ENCODE results near the gene TAS2R50.
"Not testable (repeated sequence)": the region's sequence is repeated elsewhere in the genome, so short reads cannot be mapped to it uniquely, and the experiment has no call there.

The TAS2R50 gene

GRCh38 chr12:10986812-10987211 lies at the start of gene TAS2R50:
Gene TAS2R50 (minus strand): TSS chr12:10986912. CDS start chr12:10986860, 52 bp downstream.
- in situ Hi-C loops (cut with MboI; ENCODE audit: low sequenced_read_pairs) = no loop called here

- in situ Hi-C loops (cut with MboI; ENCODE audit: low sequenced_read_pairs) = not testable (repeated sequence)
Measured at GRCh38 chr12:11033959-11034358, 47.2 kb upstream of the TAS2R50 start.

GRCh38 chr12:11031307-11031706 lies 44.6 kb upstream of the TAS2R50 start, which contains the start of gene TAS2R31:
Gene TAS2R31 (minus strand): TSS chr12:11031407. CDS start chr12:11031335, 72 bp downstream.
- in situ Hi-C loops (cut with MboI; ENCODE audit: low sequenced_read_pairs) = no loop called here

- in situ Hi-C loops (cut with MboI; ENCODE audit: low sequenced_read_pairs) = no loop called here
Measured at GRCh38 chr12:11026118-11026517, 39.4 kb upstream of the TAS2R50 start.

- in situ Hi-C loops (cut with MboI; ENCODE audit: low sequenced_read_pairs) = no loop called here
Measured at GRCh38 chr12:11023387-11023786, 36.7 kb upstream of the TAS2R50 start.

GRCh38 chr12:11022520-11022919 lies 35.8 kb upstream of the TAS2R50 start, which contains the start of gene TAS2R19:
Gene TAS2R19 (minus strand): TSS chr12:11022620. CDS start chr12:11022571, 49 bp downstream.
- in situ Hi-C loops (cut with MboI; ENCODE audit: low sequenced_read_pairs) = no loop called here

- in situ Hi-C loops (cut with MboI; ENCODE audit: low sequenced_read_pairs) = loop anchor here (5.0 kb wide), 1 partner anchor 55 kb away; no protein-coding TSS in a partner anchor
Measured at GRCh38 chr12:11016937-11017336, 30.2 kb upstream of the TAS2R50 start.

GRCh38 chr12:11015775-11016430 lies 29.2 kb upstream of the TAS2R50 start:
- in situ Hi-C loops (cut with MboI; ENCODE audit: low sequenced_read_pairs) = loop anchor here (5.0 kb wide), 1 partner anchor 56 kb away; no protein-coding TSS in a partner anchor

- in situ Hi-C loops (cut with MboI; ENCODE audit: low sequenced_read_pairs) = no loop called here
Measured at GRCh38 chr12:11014234-11014633, 27.5 kb upstream of the TAS2R50 start.

- in situ Hi-C loops (cut with MboI; ENCODE audit: low sequenced_read_pairs) = no loop called here
Measured at GRCh38 chr12:11007608-11008007, 20.9 kb upstream of the TAS2R50 start.

GRCh38 chr12:10998204-10998603 lies 11.5 kb upstream of the TAS2R50 start, which contains the start of gene TAS2R20:
Gene TAS2R20 (minus strand): TSS chr12:10998304. CDS start chr12:10997875, 429 bp downstream.
- in situ Hi-C loops (cut with MboI; ENCODE audit: low sequenced_read_pairs) = no loop called here

- in situ Hi-C loops (cut with MboI; ENCODE audit: low sequenced_read_pairs) = no loop called here
Measured at GRCh38 chr12:10994307-10994706, 7.6 kb upstream of the TAS2R50 start.

GRCh38 chr12:10989107-10989506 lies 2.4 kb upstream of the TAS2R50 start:
- in situ Hi-C loops (cut with MboI; ENCODE audit: low sequenced_read_pairs) = no loop called here

GRCh38 chr12:10982244-10982643 lies 4.5 kb downstream of the TAS2R50 start:
- in situ Hi-C loops (cut with MboI; ENCODE audit: low sequenced_read_pairs) = no loop called here

GRCh38 chr12:10974965-10975364 lies 11.7 kb downstream of the TAS2R50 start:
- in situ Hi-C loops (cut with MboI; ENCODE audit: low sequenced_read_pairs) = no loop called here

- in situ Hi-C loops (cut with MboI; ENCODE audit: low sequenced_read_pairs) = no loop called here
Measured at GRCh38 chr12:10968765-10969456, 17.8 kb downstream of the TAS2R50 start.

- in situ Hi-C loops (cut with MboI; ENCODE audit: low sequenced_read_pairs) = no loop called here
Measured at GRCh38 chr12:10967409-10967808, 19.3 kb downstream of the TAS2R50 start.

GRCh38 chr12:10966314-10966713 lies 20.4 kb downstream of the TAS2R50 start:
- in situ Hi-C loops (cut with MboI; ENCODE audit: low sequenced_read_pairs) = no loop called here

GRCh38 chr12:10965476-10965875 lies 21.2 kb downstream of the TAS2R50 start:
- in situ Hi-C loops (cut with MboI; ENCODE audit: low sequenced_read_pairs) = no loop called here

GRCh38 chr12:10960211-10960610 lies 26.5 kb downstream of the TAS2R50 start:
- in situ Hi-C loops (cut with MboI; ENCODE audit: low sequenced_read_pairs) = no loop called here

GRCh38 chr12:10959804-10960203 lies 26.9 kb downstream of the TAS2R50 start:
- in situ Hi-C loops (cut with MboI; ENCODE audit: low sequenced_read_pairs) = no loop called here

GRCh38 chr12:10957741-10958140 lies 29.0 kb downstream of the TAS2R50 start:
- in situ Hi-C loops (cut with MboI; ENCODE audit: low sequenced_read_pairs) = no loop called here

Data from HL-60/S4 treated with phorbol 12-myristate 13-acetate at 8.2 ng/mL for 4 days and 3 days (cell line).